Endothelial cell of umbilical vein (primary cell): Measurements from ENCODE around the gene DHX30. TPM values are rescaled to one million over a fixed set of nuclear protein-coding genes. Genes with fewer than 3 reads are reported as not detected.

Experiments
- BruUV-seq: library from RNA; stranded (reverse); fragments of 400-500 nt; replicated peaks from 2 replicates; lab custom pipeline; 2021; lab: Mats Ljungman, UMichigan
- CTCF ChIA-PET: fragments of 300-600, 350-600 bp; sonication (Branson Sonifier 250); formaldehyde crosslinking; loops from one replicate; lab custom pipeline; 2021; ENCODE audit warnings: antibody characterized with exemption, inconsistent platforms; lab: Charles Lee
- POLR2A ChIA-PET: fragments of 300-600, 350-600 bp; sonication (Branson Sonifier 250); formaldehyde crosslinking; loops from one replicate; lab custom pipeline; 2021; ENCODE audit warnings: antibody characterized with exemption, inconsistent platforms; lab: Charles Lee
- DNase-seq: peaks from one replicate; pipeline ENCODE4 v3.0.0-alpha.2; 2011; ENCODE audit warnings: low read depth, low spot score
- FAIRE-seq: peaks from 2 replicates; lab custom pipeline; 2011; peaks lifted over from hg19 to GRCh38; lab: Jason Lieb, UNC
- H2AFZ ChIP-seq: 2 replicates; pipeline ENCODE4 v1.6.0; 2012; ENCODE audit warnings: low read depth, low read length, control low read depth, inconsistent platforms
- H3K27ac ChIP-seq: 2 replicates; pipeline ENCODE4 v1.5.1; 2011; ENCODE audit warnings: low read depth, mild to moderate bottlenecking, control low read depth, low read length, moderate library complexity; ENCODE audit not compliant: insufficient read depth
- H3K27me3 ChIP-seq, 2 experiments: 2 replicates each; pipeline versions ENCODE4 v1.6.0 to v1.6.1; 2011; ENCODE audit warnings: low read length in 2 of 2, mixed read lengths in 1 of 2; ENCODE audit not compliant: control insufficient read depth in 2 of 2, insufficient read depth in 2 of 2
- H3K36me3 ChIP-seq, 2 experiments: 2 replicates in 1 of 2; 3 replicates in 1 of 2; pipeline ENCODE4 v1.5.1; 2011; ENCODE audit warnings: low read length in 2 of 2, mild to moderate bottlenecking in 1 of 2, moderate library complexity in 1 of 2; ENCODE audit not compliant: control insufficient read depth in 2 of 2, insufficient read depth in 2 of 2; ENCODE audit errors: extremely low read depth in 1 of 2
- H3K4me1 ChIP-seq: 3 replicates; pipeline ENCODE4 v1.5.1; 2011; ENCODE audit warnings: mild to moderate bottlenecking, low read length; ENCODE audit not compliant: control insufficient read depth, insufficient read depth; ENCODE audit errors: extremely low read depth
- H3K4me2 ChIP-seq: 2 replicates; pipeline ENCODE4 v1.6.1; 2011; ENCODE audit warnings: low read length, control low read depth, mixed read lengths; ENCODE audit not compliant: insufficient read depth
- H3K4me3 ChIP-seq, 3 experiments: fragments of 200-600 bp in 1 of 3; sonication (generic), shearing (Covaris generic) in 1 of 3; replicated peaks in 1 of 3; 2 replicates each; pipeline ENCODE4 v1.5.1; 2011 to 2016; ENCODE audit warnings: control low read depth in 3 of 3, low read length in 3 of 3, mild to moderate bottlenecking in 2 of 3, inconsistent platforms in 1 of 3, low read depth in 1 of 3, moderate library complexity in 1 of 3; ENCODE audit not compliant: insufficient read depth in 1 of 3
- H3K79me2 ChIP-seq: 2 replicates; pipeline ENCODE4 v1.6.0; 2012; ENCODE audit warnings: low read length, inconsistent platforms; ENCODE audit not compliant: control insufficient read depth, insufficient read depth
- H3K9ac ChIP-seq: replicated peaks from 2 replicates; pipeline ENCODE3; 2011; ENCODE audit warnings: low read length, control low read depth; ENCODE audit not compliant: insufficient read depth; ENCODE audit errors: extremely low read depth
- H3K9me1 ChIP-seq: replicated peaks from 3 replicates; pipeline ENCODE4 v1.6.0; 2011; ENCODE audit warnings: mild to moderate bottlenecking, low read length; ENCODE audit not compliant: control insufficient read depth, insufficient read depth; ENCODE audit errors: extremely low read depth
- H3K9me3 ChIP-seq: replicated peaks from 2 replicates; pipeline ENCODE4 v1.5.1; 2012; ENCODE audit warnings: low read length, inconsistent platforms; ENCODE audit not compliant: control insufficient read depth, insufficient read depth
- H4K20me1 ChIP-seq: replicated peaks from 2 replicates; pipeline ENCODE3; 2011; ENCODE audit warnings: mild to moderate bottlenecking, low read length; ENCODE audit not compliant: control insufficient read depth, insufficient read depth; ENCODE audit errors: extremely low read depth
- FOS ChIP-seq: IDR thresholded peaks from 2 replicates; pipeline ENCODE4 v1.6.1; 2011; ENCODE audit warnings: mild to moderate bottlenecking, low read length, moderate library complexity, borderline replicate concordance; ENCODE audit not compliant: insufficient read depth
- POLR2AphosphoS5 ChIP-seq: IDR thresholded peaks from 2 replicates; pipeline ENCODE4 v1.6.1; 2012; ENCODE audit warnings: low read depth, mild to moderate bottlenecking, control low read depth, low read length, moderate library complexity; ENCODE audit not compliant: insufficient read depth
- dilution Hi-C: fragments of 300-500 bp; cut with MboI; formaldehyde crosslinking; loops from one replicate; pipeline ENCODE4 v1.15.0; 2019; ENCODE audit warnings: low sequenced_read_pairs; ENCODE audit not compliant: extremely low pct_ligation_motif_present
- intact Hi-C: fragments of 100-400 bp; cut with micrococcal nuclease; formaldehyde crosslinking; loops from one replicate; pipeline ENCODE4 v1.10.0; 2022
- polyA plus RNA-seq, 4 experiments: library from polyadenylated mRNA; depleted of rRNA in 3 of 4; stranded (reverse) in 3 of 4; unstranded in 1 of 4; fragments of >200 nt; gene quantifications; 2 replicates each; pipeline versions ENCODE4 v1.2.1 to v1.2.3, GENCODE V29; 2011 to 2012; ENCODE audit warnings: missing spikeins in 1 of 4
- total RNA-seq: library from RNA; stranded (reverse); gene quantifications from 2 replicates; pipeline ENCODE4 v1.2.3, GENCODE V29; 2021
- TF ChIP-seq, protein P1 (sequence below), 2 donors: IDR thresholded peaks; 1 replicate in 1 of 2; 2 replicates in 1 of 2; pipeline ENCODE4 v1.5.1; 2011; ENCODE audit warnings: low read length in 2 of 2, mild to moderate bottlenecking in 2 of 2, moderate library complexity in 2 of 2, control low read depth in 1 of 2, inconsistent platforms in 1 of 2, low read depth in 1 of 2; ENCODE audit not compliant: insufficient read depth in 1 of 2; ENCODE audit errors: extremely low read depth in 1 of 2

The DHX30 gene
- total and polyA plus RNA-seq, 2 donors (not counting 3 experiments of a cell fraction or from before 2014, with no cell fraction given), result 79.0 to 86.9 TPM

DNA sequence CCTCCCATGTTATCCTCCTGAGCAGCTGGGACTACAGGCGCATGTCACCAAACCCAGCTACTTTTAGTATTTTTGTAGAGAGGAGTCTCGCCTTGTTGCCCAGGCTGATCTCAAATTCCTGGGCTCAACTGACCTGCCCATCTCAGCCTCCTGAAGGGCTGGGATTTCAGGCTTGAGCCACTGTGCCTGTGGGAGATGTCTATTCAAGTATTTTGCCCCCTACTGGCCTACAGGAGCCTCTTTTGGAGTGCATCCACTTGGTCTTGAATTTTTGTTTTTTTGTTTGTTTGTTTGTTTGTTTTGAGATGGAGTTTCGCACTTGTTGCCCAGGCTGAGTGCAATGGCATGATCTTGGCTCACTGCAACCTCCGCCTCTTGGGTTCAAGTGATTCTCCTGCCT is 3.2 kb upstream of the DHX30 start:
- Histone ChIP-seq H4K20me1 (no peaks in the 10 kb centered on the region), H3K36me3 (no peaks in the 10 kb centered on the region), H3K4me1 (peaks cover 7% of the 10 kb centered on the region), H3K9me3 (no peaks in the 10 kb centered on the region), H3K9ac (no peak overlapping the region), H3K27ac (no peak overlapping the region), H3K4me3 (no peak overlapping the region), H3K27me3 (no peaks in the 10 kb centered on the region), H3K9me1 (no peaks in the 10 kb centered on the region), H3K4me2 (no peak overlapping the region), H2AFZ (no peak overlapping the region), H3K79me2 (peaks cover 13% of the 10 kb centered on the region)
- ChIA-PET POLR2A (no interaction called here), CTCF (interaction anchor here (0.6 to 2.8 kb wide), 2 partner anchors 190 to 278 kb away, joined by 3 to 19 read pairs; no protein-coding TSS in a partner anchor)
- dilution Hi-C loops, result no loop called here
- no peak for FAIRE-seq
- TF ChIP-seq, protein P1, sequence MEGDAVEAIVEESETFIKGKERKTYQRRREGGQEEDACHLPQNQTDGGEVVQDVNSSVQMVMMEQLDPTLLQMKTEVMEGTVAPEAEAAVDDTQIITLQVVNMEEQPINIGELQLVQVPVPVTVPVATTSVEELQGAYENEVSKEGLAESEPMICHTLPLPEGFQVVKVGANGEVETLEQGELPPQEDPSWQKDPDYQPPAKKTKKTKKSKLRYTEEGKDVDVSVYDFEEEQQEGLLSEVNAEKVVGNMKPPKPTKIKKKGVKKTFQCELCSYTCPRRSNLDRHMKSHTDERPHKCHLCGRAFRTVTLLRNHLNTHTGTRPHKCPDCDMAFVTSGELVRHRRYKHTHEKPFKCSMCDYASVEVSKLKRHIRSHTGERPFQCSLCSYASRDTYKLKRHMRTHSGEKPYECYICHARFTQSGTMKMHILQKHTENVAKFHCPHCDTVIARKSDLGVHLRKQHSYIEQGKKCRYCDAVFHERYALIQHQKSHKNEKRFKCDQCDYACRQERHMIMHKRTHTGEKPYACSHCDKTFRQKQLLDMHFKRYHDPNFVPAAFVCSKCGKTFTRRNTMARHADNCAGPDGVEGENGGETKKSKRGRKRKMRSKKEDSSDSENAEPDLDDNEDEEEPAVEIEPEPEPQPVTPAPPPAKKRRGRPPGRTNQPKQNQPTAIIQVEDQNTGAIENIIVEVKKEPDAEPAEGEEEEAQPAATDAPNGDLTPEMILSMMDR (IDR thresholded peaks at IDR 0.05; ENCODE audit: extremely low read depth in 1 of 2, insufficient read depth in 1 of 2, low read depth in 1 of 2, low read length in 2 of 2), result peak; percentile 25 to 52
- TF ChIP-seq POLR2AphosphoS5, result no peak
- no TSS peak for BruUV-seq
- no peak for DNase-seq
- intact Hi-C loops, result no loop called here

DNA sequence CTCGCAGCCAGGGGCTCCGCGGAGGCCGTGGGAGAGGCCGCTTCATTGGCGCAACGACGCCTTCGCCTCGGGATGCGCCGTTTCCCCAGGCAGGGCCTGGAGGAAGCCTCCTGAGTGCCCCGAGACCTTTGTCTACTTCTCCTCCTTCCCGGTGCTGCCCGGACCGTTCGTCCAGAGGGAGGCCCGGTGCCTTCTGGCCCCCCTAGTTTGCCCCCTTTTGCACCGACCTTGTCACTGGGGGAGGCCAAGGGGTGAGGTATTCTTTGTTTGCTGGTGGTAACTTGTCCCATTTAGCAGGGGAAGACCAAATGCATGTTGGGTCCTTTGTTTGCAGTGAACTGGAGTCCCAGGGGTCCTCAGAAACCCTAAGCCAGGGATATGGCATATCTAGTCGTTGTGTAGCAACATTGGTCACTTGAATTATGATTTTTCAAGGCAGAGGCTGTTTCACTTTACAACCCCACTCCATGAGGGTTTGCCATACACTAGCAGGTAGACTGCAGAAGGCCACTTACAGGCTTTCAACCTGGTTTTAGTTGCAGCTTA is 615 bp downstream of the DHX30 start:
- ChIA-PET POLR2A (no interaction called here), CTCF (interaction anchor here (1.6 kb wide), 1 partner anchor 21 kb away, joined by 5 read pairs; no protein-coding TSS in a partner anchor)
- H3K9me3 ChIP-seq, result no peaks in the 10 kb centered on the region
- BruUV-seq, result TSS peak; percentile 29
- peak overlapping the region; percentile 61 to 94 (median 89) for H3K4me3 ChIP-seq
- H3K4me2 ChIP-seq, result peak overlapping the region; percentile 100
- peak overlapping the region; percentile 83 for H3K9ac ChIP-seq
- no peaks in the 10 kb centered on the region for H4K20me1 ChIP-seq
- no peaks in the 10 kb centered on the region for H3K36me3 ChIP-seq
- no peak for DNase-seq
- peaks cover 7% of the 10 kb centered on the region for H3K4me1 ChIP-seq
- peak; percentile 4 for FAIRE-seq
- H2AFZ ChIP-seq, result peak overlapping the region; percentile 85
- H3K27me3 ChIP-seq, result no peaks in the 10 kb centered on the region
- H3K79me2 ChIP-seq, result peaks cover 13% of the 10 kb centered on the region
- peak overlapping the region; percentile 88 for H3K27ac ChIP-seq
- dilution Hi-C loops, result no loop called here
- no peaks in the 10 kb centered on the region for H3K9me1 ChIP-seq
- TF ChIP-seq FOS, result no peak
- intact Hi-C loops, result loop anchor here (1.0 kb wide), 1 partner anchor 22 kb away; no protein-coding TSS in a partner anchor
